NCI-H82 treated with DMSO at 0.1 percent for 48 hours (cell line): ENCODE results near the gene DCAF8L2.
"Not testable (repeated sequence)": the region's sequence is repeated elsewhere in the genome, so short reads cannot be mapped to it uniquely, and the experiment has no call there.

Experiments used
- DNase-seq: peaks from one replicate; lab custom pipeline; 2025; ENCODE audit not compliant: unreplicated experiment; lab: John Stamatoyannopoulos, UW

Gene DCAF8L2

DNA sequence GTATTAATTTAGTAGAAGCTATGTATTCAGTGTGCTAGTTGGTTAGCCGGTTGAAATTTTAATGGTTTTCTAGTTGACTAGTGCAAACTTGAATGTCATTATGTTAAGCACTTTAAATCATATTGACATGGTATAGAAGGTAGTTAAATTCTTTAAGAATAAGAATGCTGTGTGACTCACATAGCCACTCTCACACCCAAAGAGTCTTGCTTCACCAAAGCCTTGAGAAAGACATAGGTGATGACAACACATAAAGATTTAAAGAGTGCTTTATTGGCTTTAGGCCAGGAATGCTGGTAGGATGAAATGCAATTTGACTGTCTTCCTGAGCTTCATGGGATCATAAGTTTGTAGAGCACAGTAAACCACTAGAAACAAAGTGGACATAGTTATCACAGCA lies 85.3 kb downstream of the DCAF8L2 start:
- DNase-seq = no peak

DNA sequence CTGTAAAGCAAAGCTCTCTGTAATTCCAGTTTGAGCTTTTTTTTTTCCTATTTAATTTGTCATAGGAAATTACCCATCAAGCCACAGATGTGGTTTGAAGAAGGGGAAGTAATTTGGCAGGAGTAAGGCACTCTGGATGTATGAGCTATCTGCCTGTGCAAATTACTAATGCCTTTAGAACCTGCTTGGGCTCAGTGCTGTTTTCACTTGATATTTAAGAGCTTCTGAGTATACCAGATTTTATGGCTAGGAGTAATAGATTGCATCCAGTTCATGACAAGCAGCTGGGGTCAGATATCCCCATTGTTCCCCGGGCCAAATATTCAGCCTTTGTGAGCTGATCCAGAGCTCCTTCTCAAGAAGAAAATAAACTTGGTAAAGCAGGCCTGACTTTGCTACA lies 89.1 kb downstream of the DCAF8L2 start:
- DNase-seq = no peak

DNA sequence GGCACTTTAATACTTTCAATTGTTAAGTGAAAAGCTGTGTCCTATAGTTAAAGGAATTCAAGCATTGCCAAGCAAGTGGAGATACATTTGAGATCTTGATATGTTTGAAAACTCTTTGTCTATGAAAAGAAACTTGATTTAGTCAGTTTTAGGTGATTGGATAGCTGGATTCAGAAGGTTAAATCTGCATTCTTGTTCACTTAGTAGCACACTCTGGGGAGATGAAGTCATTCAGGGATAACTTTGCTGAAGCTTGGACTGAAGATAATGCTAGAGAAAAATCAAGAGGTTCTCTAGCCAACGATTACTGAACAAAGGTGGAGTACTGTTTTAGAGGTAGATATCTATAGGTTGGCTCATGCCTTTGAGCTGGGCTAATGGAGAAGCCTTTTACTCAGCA lies 90.6 kb downstream of the DCAF8L2 start:
- DNase-seq = no peak

DNA sequence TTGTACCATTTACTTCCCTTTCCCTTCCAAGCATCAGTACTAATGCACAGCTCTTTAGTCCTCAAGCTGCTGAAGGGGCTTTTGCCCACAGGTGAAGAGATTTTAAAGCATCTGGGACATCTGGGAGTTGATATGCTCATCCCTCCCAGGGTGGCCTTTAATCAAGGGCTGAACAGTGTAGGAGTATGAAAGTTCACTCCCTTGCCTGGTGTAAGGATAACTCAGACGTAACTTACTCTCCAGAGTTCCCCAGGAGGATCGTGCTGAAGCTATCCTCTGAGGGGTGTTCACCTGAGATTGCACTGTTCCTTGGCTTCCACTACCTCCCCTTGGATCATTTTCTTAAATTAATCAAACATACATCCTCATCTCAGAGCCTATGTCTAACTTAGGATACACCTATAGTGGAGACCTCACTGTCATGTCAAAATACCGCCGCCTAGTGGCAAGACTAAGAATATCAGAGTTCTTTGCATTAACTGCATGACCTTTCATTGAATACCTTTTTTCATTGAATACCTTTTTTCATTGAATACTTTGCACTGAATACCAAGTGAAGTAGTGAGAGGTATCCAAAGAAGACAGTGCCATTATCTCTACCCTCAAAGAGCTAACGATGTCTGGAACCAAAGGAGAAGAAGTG lies 93.5 kb downstream of the DCAF8L2 start:
- peak; percentile 3 for DNase-seq

DNA sequence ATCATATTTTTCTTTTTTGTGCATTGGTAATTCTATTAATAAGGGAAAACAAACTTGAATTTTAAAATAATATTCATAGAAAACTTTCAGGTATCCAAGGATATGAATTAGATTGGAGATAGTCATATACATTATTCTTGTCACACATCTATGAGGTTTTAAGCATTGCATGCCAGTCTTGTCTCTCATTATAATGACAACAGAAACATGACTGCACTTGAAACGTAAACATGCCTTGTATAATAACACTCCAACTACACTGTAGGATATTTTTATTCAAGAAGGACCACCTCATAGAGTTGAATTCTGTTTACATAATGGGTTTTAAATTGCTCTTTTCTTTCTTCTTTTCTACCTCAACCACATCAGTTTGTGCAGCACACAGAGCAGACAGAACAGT lies 104.5 kb downstream of the DCAF8L2 start:
- DNase-seq = no peak

DNA sequence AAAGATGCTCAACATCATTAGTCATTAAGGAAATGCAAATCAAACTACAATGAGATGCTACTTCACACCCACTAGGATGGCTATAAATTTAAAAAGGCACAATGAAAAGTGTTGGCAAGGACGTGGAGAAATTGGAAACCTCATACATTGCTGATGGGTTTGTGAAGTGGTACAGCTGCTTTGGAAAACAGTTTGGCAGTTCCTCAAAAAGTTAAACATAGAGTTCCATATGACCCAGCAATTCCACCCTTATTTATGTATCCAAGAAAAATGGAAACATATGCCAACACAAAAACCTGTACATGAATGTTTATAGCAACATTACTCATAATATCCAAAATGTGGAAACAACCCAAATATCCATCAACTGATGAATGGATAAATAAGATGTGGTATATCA lies 116.4 kb downstream of the DCAF8L2 start:
- DNase-seq = no peak

DNA sequence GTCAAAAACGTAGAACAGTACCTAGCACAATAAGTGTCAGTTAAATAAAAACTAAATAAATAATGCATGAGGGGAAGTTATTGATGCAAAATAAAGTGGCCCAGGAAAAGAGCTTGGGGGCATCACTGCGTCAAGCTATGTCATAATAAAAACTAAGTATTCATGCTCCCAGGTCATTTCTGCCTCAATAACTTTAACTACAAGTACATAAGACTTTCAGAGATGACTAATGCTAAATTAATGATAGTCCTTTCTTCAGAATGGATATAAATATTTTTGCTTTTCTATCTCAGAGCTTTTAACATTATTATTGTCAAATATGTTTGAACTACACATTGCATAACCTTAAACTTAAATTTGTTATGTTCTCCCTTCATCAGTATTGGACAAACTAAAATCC lies 125.5 kb downstream of the DCAF8L2 start:
- DNase-seq = no peak

DNA sequence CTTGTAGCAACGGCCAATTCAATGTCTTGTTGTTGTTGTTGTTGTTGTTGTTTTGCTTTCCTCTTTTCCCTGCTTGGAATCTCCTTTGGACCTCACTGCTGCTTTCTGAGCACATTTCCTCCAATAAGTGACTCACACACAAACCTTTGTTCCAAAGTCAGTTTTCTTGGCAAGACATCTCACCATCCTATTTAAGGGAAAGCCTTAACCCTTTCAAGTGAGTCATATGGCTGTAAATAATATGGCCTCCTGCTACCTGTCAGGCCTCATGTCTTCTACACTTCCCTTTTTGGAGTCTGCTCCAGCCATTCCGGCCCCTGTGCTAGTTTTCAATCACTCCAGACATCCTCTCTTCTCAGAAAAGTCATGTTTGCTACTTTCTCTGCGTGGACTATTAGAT lies 138.1 kb downstream of the DCAF8L2 start:
- no peak for DNase-seq

DNA sequence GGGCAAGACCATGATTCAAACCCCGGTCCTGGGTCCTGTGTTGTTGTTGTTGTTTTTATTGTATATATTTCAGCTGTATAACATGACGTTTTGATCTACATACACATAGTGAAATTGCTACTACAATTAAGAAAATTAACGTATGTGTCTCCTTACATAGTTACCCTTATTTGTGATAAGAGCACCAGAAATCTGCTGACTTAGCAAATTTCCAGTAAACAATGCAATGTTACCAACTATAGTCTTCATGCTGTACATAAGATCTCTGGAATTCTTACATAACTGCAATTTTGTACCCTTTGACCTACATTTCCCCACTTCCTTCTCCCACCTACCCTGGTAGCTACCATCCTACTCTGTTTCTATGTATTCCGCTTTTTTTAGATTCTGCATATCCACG lies 141.8 kb downstream of the DCAF8L2 start:
- no peak for DNase-seq

DNA sequence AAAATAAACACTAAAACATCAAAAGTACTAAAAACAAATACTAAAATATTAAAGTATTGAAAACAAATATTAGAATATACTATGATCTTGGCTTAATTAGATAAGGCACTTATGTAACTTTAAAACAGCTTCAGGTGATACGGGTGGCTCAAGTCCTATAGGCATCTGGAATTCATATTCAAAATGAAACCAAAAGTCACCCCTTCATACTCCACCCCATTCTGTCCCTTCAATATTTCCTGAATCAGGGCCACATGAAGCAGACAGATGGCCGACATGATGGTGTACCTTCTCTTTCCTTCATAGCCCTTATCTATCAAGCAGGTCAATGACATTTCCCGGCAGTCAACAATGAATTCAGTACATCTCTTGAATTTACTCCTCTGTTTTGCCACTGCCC lies 145.8 kb downstream of the DCAF8L2 start:
- no peak for DNase-seq

DNA sequence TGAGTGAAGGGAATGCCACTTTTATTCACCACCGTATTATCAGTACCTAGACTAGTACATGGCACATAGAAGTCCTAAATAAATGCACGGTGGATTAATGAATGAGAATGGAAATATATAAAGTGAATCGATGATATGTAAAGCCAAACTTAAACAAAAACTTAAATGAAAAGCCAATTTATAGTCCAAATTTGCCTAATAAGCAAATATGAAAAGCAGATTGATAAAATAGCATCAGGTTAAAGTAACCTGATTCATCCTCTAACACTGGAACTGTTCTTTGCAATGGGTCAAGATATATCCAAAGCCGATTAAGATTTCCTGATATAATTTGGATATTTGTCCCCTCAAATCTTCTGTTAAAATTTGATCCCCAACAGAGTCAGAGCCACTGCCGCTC lies 150.8 kb downstream of the DCAF8L2 start:
- DNase-seq = no peak

DNA sequence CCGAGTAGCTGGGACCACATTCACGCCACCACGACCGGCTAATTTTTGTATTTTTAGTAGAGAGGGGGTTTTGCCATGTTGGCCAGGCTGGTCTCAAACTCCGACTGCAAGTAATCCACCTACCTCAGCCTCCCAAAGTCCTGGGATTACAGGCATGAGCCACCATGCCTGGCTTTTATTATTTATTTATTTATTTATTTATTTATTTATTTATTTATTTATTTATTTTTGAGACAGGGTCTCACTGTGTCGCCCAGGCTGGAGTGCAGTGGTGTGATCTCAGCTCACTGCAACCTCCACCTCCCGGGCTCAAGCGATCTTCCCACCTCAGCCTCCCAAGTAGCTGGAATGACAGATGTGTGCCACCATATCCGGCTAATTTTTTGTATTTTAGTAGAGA lies 153.4 kb downstream of the DCAF8L2 start:
- DNase-seq = not testable (repeated sequence)

DNA sequence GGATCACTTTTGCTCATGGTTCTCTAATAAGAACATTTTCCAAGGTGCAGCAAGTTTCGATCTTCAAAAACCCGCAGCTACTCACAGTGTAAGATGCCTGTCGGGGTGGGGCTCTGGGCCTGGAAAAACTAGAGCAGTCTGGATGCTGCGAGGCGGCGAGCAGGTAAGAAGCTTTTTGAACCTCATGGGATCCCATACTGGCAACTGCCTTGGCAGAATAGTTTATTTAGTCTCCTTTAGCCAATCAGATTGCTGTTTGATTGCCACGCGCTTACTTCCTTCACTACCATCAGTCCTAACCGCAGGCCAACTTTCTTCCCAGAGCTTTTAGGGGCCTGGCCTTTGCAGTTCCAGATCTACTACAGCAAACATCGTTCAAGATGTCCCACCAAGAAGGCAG lies 156.4 kb downstream of the DCAF8L2 start:
- DNase-seq = no peak

DNA sequence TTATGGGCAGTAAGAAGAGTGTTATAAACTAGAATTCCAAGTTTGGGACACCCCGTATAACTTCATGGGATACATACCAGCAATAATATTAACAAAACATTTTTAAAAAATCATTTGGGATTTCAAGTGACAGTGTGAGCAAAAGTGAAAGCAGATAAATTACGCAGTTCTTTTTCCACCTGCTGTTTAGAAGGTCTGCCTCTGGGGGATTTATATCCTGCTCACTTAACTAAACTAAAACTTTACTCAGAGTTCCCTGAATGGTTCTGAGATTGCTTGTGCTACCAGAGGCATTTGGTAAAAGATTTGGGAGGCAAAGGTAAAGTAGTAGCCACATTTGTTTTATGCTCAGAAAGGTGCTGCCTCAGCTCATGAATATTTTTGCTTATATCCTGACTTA lies 160.2 kb downstream of the DCAF8L2 start:
- DNase-seq = not testable (repeated sequence)

DNA sequence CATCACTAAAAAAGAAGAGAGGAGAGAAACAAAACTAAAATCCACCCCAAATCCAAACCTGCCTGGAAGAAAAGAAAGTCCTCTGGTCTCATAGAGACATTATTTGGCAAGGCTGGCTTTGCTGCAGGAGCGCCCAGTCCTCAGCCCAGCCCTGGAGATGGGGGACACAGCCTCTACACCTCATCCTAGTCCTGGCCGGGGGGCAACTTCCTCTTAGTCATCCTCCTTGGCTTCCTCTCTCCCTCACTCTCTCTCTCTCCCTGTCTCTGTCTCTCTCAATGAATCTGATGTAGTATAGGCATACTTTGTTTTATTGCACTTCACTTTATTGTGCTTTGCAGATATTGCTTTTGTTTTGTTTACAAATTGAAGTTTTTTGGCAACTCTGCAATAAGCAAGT lies 161.8 kb downstream of the DCAF8L2 start:
- DNase-seq = no peak

DNA sequence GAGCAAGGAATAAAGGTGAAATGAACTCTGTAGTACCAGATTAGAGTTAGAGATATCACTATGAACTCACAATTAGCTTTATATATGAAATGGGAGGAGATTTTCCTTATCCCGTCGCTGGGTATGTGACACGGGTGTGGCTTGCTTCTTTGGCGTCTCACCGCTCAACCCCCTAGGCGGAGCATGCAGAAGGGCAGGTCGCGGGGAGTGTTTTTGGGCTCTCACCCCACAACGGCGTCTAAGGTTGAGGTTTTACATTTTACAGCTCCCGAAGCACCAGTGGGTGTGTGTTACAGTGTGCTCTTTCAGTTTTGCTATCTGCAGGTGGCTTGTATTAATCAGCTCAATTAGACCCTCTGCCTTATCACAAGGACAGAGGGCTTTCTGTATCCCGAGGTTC lies 175.6 kb downstream of the DCAF8L2 start:
- no peak for DNase-seq

DNA sequence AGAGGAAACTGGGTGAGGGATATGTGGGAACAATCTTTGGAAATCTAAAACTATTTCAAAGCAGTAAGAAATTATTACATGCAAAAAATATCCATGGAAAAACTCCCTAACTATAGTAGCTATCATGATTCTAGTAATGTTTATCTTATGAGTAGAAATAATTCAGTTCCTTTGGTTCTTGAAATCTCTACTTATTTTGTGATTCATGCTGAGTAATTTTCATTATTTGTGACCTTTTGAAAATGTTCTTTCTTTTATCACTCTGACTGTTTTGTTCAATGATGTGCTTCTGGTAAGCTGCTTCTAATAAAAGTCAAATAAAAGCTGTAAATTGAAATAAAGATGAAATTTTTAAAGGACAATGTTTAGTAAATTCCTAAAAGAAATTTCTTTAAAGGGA lies 177.2 kb downstream of the DCAF8L2 start:
- DNase-seq = no peak

DNA sequence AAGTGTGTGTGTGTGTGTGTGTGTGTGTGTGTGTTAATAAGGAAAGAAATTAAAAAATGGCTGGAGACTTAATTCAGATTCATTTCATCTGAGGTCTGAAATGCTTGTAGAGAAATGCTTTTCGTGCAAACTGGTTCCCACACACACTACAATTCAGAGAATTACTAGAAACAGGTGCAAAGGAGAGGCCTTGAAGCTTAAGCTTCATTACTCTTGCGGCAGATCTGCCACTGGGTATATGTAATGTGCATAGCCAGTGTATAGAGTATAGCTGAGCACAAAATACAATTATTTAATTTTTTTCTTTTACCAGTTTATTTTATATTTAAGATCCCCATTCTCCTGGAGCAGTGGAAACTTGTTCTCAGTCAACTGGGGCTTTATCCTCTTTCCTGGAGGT lies 185.8 kb downstream of the DCAF8L2 start:
- no peak for DNase-seq

DNA sequence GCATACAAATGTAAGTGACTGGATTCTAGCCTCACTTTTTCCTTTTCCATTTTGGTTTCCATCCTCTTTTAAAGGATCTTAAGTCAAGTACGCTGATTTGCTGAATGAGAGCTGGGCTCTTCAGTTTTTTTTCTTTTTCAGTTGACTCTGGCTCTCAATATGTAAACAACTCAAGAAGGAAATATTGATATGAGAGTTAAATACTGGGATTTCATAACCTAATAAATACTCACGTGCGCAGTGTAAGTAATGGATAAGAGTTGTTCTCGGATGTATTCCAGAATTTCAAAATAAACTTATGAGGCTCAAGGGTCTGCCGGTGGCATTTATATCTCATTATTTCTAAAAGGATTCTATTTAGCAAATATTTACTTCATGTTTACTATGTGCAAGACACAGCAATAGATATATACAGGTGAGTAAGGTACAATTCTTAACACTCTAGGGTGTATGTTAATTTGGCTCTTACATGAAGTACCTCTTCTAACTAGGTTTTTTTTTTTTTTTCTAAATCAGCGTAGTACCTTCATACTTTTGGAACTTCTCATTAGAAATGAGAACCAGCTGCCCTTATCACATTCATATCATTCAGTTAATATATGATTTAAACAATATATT lies 206.6 kb downstream of the DCAF8L2 start:
- DNase-seq = no peak

DNA sequence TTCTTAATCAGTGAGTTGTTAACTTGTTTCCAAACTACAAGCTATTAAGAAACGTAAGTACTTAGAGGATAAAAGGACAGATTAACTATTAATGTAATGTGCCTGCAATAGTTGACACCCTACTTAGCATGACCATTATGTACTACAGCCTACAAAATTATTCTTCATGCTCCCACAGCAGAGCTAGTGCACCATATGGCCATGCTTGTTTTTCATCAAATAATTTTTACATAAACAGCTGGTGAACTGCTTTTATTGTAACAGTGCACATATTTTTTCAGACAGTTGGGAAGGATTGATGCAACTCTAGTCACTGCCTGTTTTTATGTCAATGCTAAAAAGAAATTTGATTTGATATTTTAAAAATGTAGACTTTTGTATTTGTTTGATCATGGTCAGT lies 207.4 kb downstream of the DCAF8L2 start:
- no peak for DNase-seq
